WTC11 (cell line): ENCODE measurements around the gene PRDM5. TPM values are rescaled to one million over a fixed set of nuclear protein-coding genes. Genes with fewer than 3 reads are reported as not detected.

Experiments
- ATAC-seq: fragments of 200-7000 bp; cut with Tn5 transposase; 2 replicates; pipeline ENCODE4 v1.10.0; 2021; ENCODE audit warnings: mild to moderate bottlenecking, moderate library complexity
- CTCF ChIA-PET: fragments of 300-600 bp; sonication (Branson Sonifier 250); formaldehyde crosslinking; loops from one replicate; lab custom pipeline; 2021; ENCODE audit warnings: antibody characterized with exemption; lab: Charles Lee
- POLR2A ChIA-PET: fragments of 350-600 bp; sonication (Branson Sonifier 250); formaldehyde crosslinking; loops from one replicate; lab custom pipeline; 2021; ENCODE audit warnings: antibody characterized with exemption; lab: Charles Lee
- DNase-seq: peaks from one replicate; pipeline ENCODE4 v3.0.0; 2021; ENCODE audit warnings: low spot score
- H3K27ac Mint-ChIP-seq: 2 replicates; pipeline ENCODE4 v1.8.0; 2021; ENCODE audit warnings: mixed read lengths
- H3K27me3 Mint-ChIP-seq: 2 replicates; pipeline ENCODE4 v1.8.0; 2021; ENCODE audit warnings: low read depth, mild to moderate bottlenecking, moderate library complexity, mixed read lengths
- H3K36me3 Mint-ChIP-seq: 2 replicates; pipeline ENCODE4 v1.8.0; 2021; ENCODE audit warnings: mixed read lengths
- H3K4me1 Mint-ChIP-seq: 2 replicates; pipeline ENCODE4 v1.8.0; 2022; ENCODE audit warnings: mixed read lengths
- H3K4me3 Mint-ChIP-seq: 2 replicates; pipeline ENCODE4 v1.8.0; 2021; ENCODE audit warnings: mild to moderate bottlenecking, moderate library complexity, mixed read lengths
- H3K9me3 Mint-ChIP-seq: 2 replicates; pipeline ENCODE4 v1.8.0; 2021; ENCODE audit warnings: mixed read lengths
- ATF1 ChIP-seq: sonication (generic); formaldehyde crosslinking; IDR thresholded peaks from 2 replicates; pipeline ENCODE4 v1.8.1; 2023; ENCODE audit warnings: mild to moderate bottlenecking, moderate library complexity, missing genetic modification reagents
- CBFB ChIP-seq: sonication (generic); formaldehyde crosslinking; IDR thresholded peaks from 2 replicates; pipeline ENCODE4 v1.8.1; 2022; ENCODE audit warnings: mild to moderate bottlenecking, low read depth, missing genetic modification reagents
- CDX4 ChIP-seq: fragments of 250-450 bp; sonication (Bioruptor Pico); IDR thresholded peaks from 2 replicates; pipeline ENCODE4 v1.9.0; 2021; ENCODE audit warnings: moderate library complexity, mild to moderate bottlenecking, inconsistent platforms, borderline replicate concordance
- CREM ChIP-seq: sonication (generic); formaldehyde crosslinking; IDR thresholded peaks from 2 replicates; pipeline ENCODE4 v1.8.1; 2022; ENCODE audit warnings: mild to moderate bottlenecking, missing genetic modification reagents, moderate library complexity
- EMX1 ChIP-seq: fragments of 250-450 bp; sonication (Bioruptor Pico); IDR thresholded peaks from 2 replicates; pipeline ENCODE4 v1.8.0; 2021; ENCODE audit warnings: mild to moderate bottlenecking
- FOXJ3 ChIP-seq: sonication (generic); formaldehyde crosslinking; IDR thresholded peaks from 2 replicates; pipeline ENCODE4 v1.9.0; 2021; ENCODE audit warnings: missing genetic modification reagents, mild to moderate bottlenecking, borderline replicate concordance
- JAZF1 ChIP-seq: fragments of 250-450 bp; sonication (Bioruptor Pico); IDR thresholded peaks from 2 replicates; pipeline ENCODE4 v1.9.0; 2021; ENCODE audit warnings: moderate library complexity, mild to moderate bottlenecking, inconsistent platforms
- KAT7 ChIP-seq: sonication (generic); formaldehyde crosslinking; IDR thresholded peaks from 2 replicates; pipeline ENCODE4 v1.8.1; 2023; ENCODE audit warnings: missing genetic modification reagents, mild to moderate bottlenecking, borderline replicate concordance
- MAX ChIP-seq: sonication (generic); formaldehyde crosslinking; IDR thresholded peaks from 2 replicates; pipeline ENCODE4 v1.8.0; 2022; ENCODE audit warnings: mild to moderate bottlenecking, missing genetic modification reagents
- NFE2L1 ChIP-seq: sonication (generic); formaldehyde crosslinking; IDR thresholded peaks from 2 replicates; pipeline ENCODE4 v1.8.1; 2023; ENCODE audit warnings: missing genetic modification reagents
- TCF7 ChIP-seq: sonication (generic); formaldehyde crosslinking; IDR thresholded peaks from 2 replicates; pipeline ENCODE4 v1.8.0; 2022; ENCODE audit warnings: mild to moderate bottlenecking, low read depth, missing genetic modification reagents, moderate library complexity
- USF1 ChIP-seq: sonication (generic); formaldehyde crosslinking; IDR thresholded peaks from 2 replicates; pipeline ENCODE4 v1.8.0; 2022; ENCODE audit warnings: mild to moderate bottlenecking, missing genetic modification reagents
- ZNF219 ChIP-seq: sonication (generic); formaldehyde crosslinking; IDR thresholded peaks from 2 replicates; pipeline ENCODE4 v1.8.0; 2023; ENCODE audit warnings: missing genetic modification reagents, mild to moderate bottlenecking, borderline replicate concordance
- ZNF232 ChIP-seq: sonication (generic); formaldehyde crosslinking; IDR thresholded peaks from 2 replicates; pipeline ENCODE4 v1.8.0; 2022; ENCODE audit warnings: mild to moderate bottlenecking, missing genetic modification reagents
- ZNF423 ChIP-seq: fragments of 250-450 bp; sonication (Bioruptor Pico); IDR thresholded peaks from 2 replicates; pipeline ENCODE4 v2.1.2; 2022; ENCODE audit warnings: mild to moderate bottlenecking, moderate library complexity
- ZNF671 ChIP-seq: fragments of 250-450 bp; sonication (Bioruptor Pico); IDR thresholded peaks from 2 replicates; pipeline ENCODE4 v1.8.0; 2021; ENCODE audit warnings: mild to moderate bottlenecking
- total RNA-seq: library from RNA; stranded (reverse); gene quantifications from 3 replicates; pipeline ENCODE4 v1.2.3, GENCODE V29; 2021
- TF ChIP-seq, protein P1 (sequence below): sonication (generic); formaldehyde crosslinking; IDR thresholded peaks from 2 replicates; pipeline ENCODE4 v1.8.0; 2023; ENCODE audit warnings: mild to moderate bottlenecking, missing genetic modification reagents
- TF ChIP-seq, protein P2 (sequence below): fragments of 250-450 bp; sonication (Bioruptor Pico); IDR thresholded peaks from 2 replicates; pipeline ENCODE4 v1.9.0; 2021; ENCODE audit warnings: mild to moderate bottlenecking
- TF ChIP-seq, protein P3 (sequence below): sonication (generic); formaldehyde crosslinking; IDR thresholded peaks from 2 replicates; pipeline ENCODE4 v1.8.1; 2022; ENCODE audit warnings: mild to moderate bottlenecking, missing genetic modification reagents, moderate library complexity, borderline replicate concordance
- TF ChIP-seq, protein P4 (sequence below): sonication (generic); formaldehyde crosslinking; IDR thresholded peaks from 2 replicates; pipeline ENCODE4 v1.8.1; 2023; ENCODE audit warnings: mild to moderate bottlenecking, missing genetic modification reagents, borderline replicate concordance

The PRDM5 gene
- total RNA-seq, 1 experiment from 2014 or later: 47.0 TPM

DNA sequence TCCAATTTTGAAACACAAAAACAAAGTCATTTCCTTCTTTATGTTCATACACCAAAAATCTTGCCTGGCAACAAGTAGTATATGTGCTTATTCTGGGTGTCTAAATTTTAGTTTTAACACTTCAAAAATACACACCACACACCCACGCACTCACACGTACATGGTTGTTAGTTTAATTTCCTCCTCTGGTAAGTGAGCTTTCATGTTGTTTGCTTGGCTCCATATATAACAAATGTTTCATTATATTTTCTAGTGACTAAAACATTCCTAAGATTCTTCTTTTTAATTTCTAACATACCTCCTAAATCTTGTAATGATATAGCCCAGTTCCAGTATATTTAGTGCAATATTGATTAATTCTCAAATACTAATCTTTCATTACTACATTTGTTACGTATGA is 80.9 kb downstream of the PRDM5 start:
- H3K9me3 Mint-ChIP-seq: peaks cover under 1% of the 10 kb centered on the region; the same call in 1 of the 2 replicates
- DNase-seq: no peak
- peaks cover 6% of the 10 kb centered on the region for H3K36me3 Mint-ChIP-seq
- no peaks in the 10 kb centered on the region for H3K27me3 Mint-ChIP-seq
- H3K4me3 Mint-ChIP-seq: no peak overlapping the region
- ATAC-seq: no peak
- ChIA-PET CTCF (no interaction called here), POLR2A (no interaction called here)
- H3K4me1 Mint-ChIP-seq: peaks cover 8% of the 10 kb centered on the region
- no peak overlapping the region for H3K27ac Mint-ChIP-seq
- TF ChIP-seq, protein P1, sequence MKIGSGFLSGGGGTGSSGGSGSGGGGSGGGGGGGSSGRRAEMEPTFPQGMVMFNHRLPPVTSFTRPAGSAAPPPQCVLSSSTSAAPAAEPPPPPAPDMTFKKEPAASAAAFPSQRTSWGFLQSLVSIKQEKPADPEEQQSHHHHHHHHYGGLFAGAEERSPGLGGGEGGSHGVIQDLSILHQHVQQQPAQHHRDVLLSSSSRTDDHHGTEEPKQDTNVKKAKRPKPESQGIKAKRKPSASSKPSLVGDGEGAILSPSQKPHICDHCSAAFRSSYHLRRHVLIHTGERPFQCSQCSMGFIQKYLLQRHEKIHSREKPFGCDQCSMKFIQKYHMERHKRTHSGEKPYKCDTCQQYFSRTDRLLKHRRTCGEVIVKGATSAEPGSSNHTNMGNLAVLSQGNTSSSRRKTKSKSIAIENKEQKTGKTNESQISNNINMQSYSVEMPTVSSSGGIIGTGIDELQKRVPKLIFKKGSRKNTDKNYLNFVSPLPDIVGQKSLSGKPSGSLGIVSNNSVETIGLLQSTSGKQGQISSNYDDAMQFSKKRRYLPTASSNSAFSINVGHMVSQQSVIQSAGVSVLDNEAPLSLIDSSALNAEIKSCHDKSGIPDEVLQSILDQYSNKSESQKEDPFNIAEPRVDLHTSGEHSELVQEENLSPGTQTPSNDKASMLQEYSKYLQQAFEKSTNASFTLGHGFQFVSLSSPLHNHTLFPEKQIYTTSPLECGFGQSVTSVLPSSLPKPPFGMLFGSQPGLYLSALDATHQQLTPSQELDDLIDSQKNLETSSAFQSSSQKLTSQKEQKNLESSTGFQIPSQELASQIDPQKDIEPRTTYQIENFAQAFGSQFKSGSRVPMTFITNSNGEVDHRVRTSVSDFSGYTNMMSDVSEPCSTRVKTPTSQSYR (CRISPR knock-in tag): no peak
- no peak for TF ChIP-seq FOXJ3 (CRISPR knock-in tag)
- TF ChIP-seq ZNF423 (CRISPR knock-in tag): no peak
- TF ChIP-seq, protein P2, sequence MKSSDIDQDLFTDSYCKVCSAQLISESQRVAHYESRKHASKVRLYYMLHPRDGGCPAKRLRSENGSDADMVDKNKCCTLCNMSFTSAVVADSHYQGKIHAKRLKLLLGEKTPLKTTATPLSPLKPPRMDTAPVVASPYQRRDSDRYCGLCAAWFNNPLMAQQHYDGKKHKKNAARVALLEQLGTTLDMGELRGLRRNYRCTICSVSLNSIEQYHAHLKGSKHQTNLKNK (CRISPR knock-in tag): no peak
- TF ChIP-seq JAZF1 (CRISPR knock-in tag): no peak
- no peak for TF ChIP-seq MAX
- no peak for TF ChIP-seq TCF7 (CRISPR knock-in tag)
- TF ChIP-seq CBFB (CRISPR knock-in tag): no peak
- no peak for TF ChIP-seq CREM (CRISPR knock-in tag)

DNA sequence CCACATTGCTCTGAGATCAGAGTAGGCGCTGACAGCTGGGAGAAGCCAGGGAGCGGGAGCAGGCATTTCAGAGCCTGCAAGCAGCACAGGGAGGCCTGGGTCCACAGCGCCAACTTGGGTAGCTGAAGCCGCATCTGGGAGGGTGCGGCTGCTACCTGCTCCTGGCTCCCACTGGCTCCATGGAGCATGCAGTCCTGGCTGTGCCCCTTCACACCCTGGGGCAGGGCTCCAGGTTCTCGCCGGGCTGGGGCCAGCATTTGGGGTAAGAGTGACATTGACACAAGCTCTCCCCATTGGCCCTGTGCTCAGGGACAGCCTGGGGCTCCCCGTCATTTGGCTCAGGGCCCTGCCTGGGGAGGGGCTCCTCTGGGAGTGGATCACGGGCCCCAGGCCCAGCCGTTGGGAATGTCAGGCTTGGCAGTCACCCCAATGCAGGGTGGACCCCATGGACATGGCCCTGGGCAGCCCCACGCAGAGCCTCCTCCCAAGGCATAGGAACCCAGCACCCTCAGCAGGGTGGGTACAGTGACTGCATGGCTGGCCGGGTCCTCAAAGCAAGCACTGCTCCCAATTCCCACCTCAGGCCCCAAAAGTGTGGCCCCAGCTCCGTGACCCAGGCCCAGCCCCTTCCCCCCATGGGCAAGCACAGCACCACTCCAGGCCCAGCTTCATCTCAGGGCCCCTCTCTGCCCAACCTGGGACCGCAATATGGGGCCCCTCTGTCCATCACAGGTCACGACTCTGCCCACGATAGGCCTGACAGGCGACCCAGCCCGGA is 82.4 kb downstream of the PRDM5 start:
- peaks cover 12% of the 10 kb centered on the region for H3K9me3 Mint-ChIP-seq
- H3K36me3 Mint-ChIP-seq: peaks cover 11% of the 10 kb centered on the region
- TF ChIP-seq ZNF232 (no peak), ATF1 (no peak), CDX4 (no peak), NFE2L1 (no peak)
- H3K27ac Mint-ChIP-seq: no peak overlapping the region
- ATAC-seq (no peak), DNase-seq (no peak)
- peaks cover 8% of the 10 kb centered on the region for H3K4me1 Mint-ChIP-seq
- H3K27me3 Mint-ChIP-seq: no peaks in the 10 kb centered on the region
- ChIA-PET CTCF (no interaction called here), POLR2A (no interaction called here)
- no peak overlapping the region for H3K4me3 Mint-ChIP-seq

GRCh38 chr4:120839334-120839973 is 83.1 kb downstream of the PRDM5 start:
- POLR2A ChIA-PET: no interaction called here
- Mint-ChIP-seq H3K36me3 (peaks cover 18% of the 10 kb centered on the region), H3K27ac (no peak overlapping the region), H3K27me3 (no peaks in the 10 kb centered on the region), H3K4me3 (no peak overlapping the region), H3K4me1 (peaks cover 2% of the 10 kb centered on the region), H3K9me3 (peaks cover 19% of the 10 kb centered on the region)
- TF ChIP-seq ZNF671 (CRISPR knock-in tag): no peak
- TF ChIP-seq ZNF219 (CRISPR knock-in tag): no peak
- TF ChIP-seq, protein P3, sequence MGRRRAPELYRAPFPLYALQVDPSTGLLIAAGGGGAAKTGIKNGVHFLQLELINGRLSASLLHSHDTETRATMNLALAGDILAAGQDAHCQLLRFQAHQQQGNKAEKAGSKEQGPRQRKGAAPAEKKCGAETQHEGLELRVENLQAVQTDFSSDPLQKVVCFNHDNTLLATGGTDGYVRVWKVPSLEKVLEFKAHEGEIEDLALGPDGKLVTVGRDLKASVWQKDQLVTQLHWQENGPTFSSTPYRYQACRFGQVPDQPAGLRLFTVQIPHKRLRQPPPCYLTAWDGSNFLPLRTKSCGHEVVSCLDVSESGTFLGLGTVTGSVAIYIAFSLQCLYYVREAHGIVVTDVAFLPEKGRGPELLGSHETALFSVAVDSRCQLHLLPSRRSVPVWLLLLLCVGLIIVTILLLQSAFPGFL: no peak
- no peak for TF ChIP-seq KAT7 (CRISPR knock-in tag)
- TF ChIP-seq EMX1: no peak
- TF ChIP-seq, protein P4, sequence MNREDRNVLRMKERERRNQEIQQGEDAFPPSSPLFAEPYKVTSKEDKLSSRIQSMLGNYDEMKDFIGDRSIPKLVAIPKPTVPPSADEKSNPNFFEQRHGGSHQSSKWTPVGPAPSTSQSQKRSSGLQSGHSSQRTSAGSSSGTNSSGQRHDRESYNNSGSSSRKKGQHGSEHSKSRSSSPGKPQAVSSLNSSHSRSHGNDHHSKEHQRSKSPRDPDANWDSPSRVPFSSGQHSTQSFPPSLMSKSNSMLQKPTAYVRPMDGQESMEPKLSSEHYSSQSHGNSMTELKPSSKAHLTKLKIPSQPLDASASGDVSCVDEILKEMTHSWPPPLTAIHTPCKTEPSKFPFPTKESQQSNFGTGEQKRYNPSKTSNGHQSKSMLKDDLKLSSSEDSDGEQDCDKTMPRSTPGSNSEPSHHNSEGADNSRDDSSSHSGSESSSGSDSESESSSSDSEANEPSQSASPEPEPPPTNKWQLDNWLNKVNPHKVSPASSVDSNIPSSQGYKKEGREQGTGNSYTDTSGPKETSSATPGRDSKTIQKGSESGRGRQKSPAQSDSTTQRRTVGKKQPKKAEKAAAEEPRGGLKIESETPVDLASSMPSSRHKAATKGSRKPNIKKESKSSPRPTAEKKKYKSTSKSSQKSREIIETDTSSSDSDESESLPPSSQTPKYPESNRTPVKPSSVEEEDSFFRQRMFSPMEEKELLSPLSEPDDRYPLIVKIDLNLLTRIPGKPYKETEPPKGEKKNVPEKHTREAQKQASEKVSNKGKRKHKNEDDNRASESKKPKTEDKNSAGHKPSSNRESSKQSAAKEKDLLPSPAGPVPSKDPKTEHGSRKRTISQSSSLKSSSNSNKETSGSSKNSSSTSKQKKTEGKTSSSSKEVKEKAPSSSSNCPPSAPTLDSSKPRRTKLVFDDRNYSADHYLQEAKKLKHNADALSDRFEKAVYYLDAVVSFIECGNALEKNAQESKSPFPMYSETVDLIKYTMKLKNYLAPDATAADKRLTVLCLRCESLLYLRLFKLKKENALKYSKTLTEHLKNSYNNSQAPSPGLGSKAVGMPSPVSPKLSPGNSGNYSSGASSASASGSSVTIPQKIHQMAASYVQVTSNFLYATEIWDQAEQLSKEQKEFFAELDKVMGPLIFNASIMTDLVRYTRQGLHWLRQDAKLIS: no peak
- no peak for TF ChIP-seq USF1 (CRISPR knock-in tag)
- CTCF ChIA-PET: interaction anchor here (1.8 kb wide), 1 partner anchor 31 kb away, joined by 9 read pairs; no protein-coding TSS in a partner anchor
- DNase-seq: no peak
- 0 out of 2 replicates have a peak, but pooled peaks have one; percentile 9 for ATAC-seq
